Uterus (tissue), 2 donors: ENCODE results near the gene VAV3.

Experiments
- CTCF ChIP-seq, 4 experiments: fragments of 200-600 bp in 2 of 4; fragments of 450-650 bp in 2 of 4; sonication (generic) in 2 of 4; IDR thresholded peaks; one replicate each; pipeline ENCODE4 v1.5.1; 2016 to 2019; ENCODE audit warnings: antibody characterized with exemption in 4 of 4, mild to moderate bottlenecking in 2 of 4, moderate library complexity in 1 of 4
- POLR2A ChIP-seq, 2 donors: fragments of 450-650 bp; IDR thresholded peaks; one replicate each; pipeline ENCODE4 v1.6.1; 2016; ENCODE audit warnings: antibody characterized with exemption in 2 of 2, mild to moderate bottlenecking in 1 of 2, moderate library complexity in 1 of 2

- no peak for TF ChIP-seq CTCF (IDR thresholded peaks at IDR 0.05)
- no peak for TF ChIP-seq POLR2A (IDR thresholded peaks at IDR 0.05)
These were observed 441.2 kb downstream of the VAV3 start for GRCh38 chr1:107523736-107524135.
